Rectal smooth muscle tissue (tissue), 1 donor: ENCODE measurements around the gene PIN4.
A peak's percentile ranks its signal among the peaks of the same experiment; 100 is the strongest.

Experiments used
- H3K27ac ChIP-seq: one replicate; pipeline ENCODE4 v1.7.0; 2013; ENCODE audit warnings: low read depth, low read length, inconsistent platforms
- H3K27me3 ChIP-seq: one replicate; pipeline ENCODE4 v1.7.0; 2013; ENCODE audit warnings: low read length; ENCODE audit not compliant: control insufficient read depth, insufficient read depth
- H3K36me3 ChIP-seq: one replicate; pipeline ENCODE4 v1.7.0; 2013; ENCODE audit warnings: low read length; ENCODE audit not compliant: control insufficient read depth, insufficient read depth
- H3K4me1 ChIP-seq: one replicate; pipeline ENCODE4 v1.7.0; 2013; ENCODE audit warnings: low read length; ENCODE audit not compliant: control insufficient read depth, insufficient read depth
- H3K4me3 ChIP-seq: one replicate; pipeline ENCODE4 v1.7.0; 2013; ENCODE audit warnings: low read length
- H3K9ac ChIP-seq: one replicate; pipeline ENCODE4 v1.7.0; 2013; ENCODE audit warnings: low read length

The PIN4 gene

GRCh38 chrX:72181178-72182125 lies at the start of gene PIN4:
TSS of gene PIN4 (plus strand) at chrX:72181757. CDS start at chrX:72181786, 29 bp downstream.
- Histone ChIP-seq H3K4me3 (peak within 1 kb of the TSS; percentile 82), H3K36me3 (no peaks in the 10 kb centered on the region), H3K27me3 (no peaks in the 10 kb centered on the region), H3K4me1 (peaks cover 12% of the 10 kb centered on the region), H3K9ac (peak within 1 kb of the TSS; percentile 66), H3K27ac (peak within 1 kb of the TSS; percentile 79)

DNA sequence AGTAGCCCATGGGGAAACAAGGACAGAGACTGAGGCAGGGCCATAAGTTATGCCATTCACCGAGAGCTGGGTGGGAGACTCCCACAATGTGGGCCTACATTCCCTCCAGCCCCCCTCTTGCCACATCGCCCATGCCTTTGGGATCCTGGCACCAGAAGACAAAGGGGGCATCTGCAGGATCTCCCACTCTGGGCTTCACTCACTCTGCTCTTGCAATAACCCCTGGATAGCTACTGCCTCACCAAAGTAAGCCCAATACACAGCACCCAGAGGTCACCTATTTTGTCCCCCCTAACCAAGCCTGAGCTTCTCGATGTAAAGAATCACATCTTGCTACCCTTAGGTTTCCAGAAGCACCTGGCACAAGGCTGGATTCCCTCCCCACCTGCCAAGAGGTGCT lies 49.1 kb upstream of the PIN4 start:
- Histone ChIP-seq H3K36me3 (no peaks in the 10 kb centered on the region), H3K9ac (no peak overlapping the region), H3K27me3 (peaks cover 2% of the 10 kb centered on the region), H3K27ac (no peak overlapping the region), H3K4me3 (no peak overlapping the region), H3K4me1 (peaks cover 5% of the 10 kb centered on the region)

DNA sequence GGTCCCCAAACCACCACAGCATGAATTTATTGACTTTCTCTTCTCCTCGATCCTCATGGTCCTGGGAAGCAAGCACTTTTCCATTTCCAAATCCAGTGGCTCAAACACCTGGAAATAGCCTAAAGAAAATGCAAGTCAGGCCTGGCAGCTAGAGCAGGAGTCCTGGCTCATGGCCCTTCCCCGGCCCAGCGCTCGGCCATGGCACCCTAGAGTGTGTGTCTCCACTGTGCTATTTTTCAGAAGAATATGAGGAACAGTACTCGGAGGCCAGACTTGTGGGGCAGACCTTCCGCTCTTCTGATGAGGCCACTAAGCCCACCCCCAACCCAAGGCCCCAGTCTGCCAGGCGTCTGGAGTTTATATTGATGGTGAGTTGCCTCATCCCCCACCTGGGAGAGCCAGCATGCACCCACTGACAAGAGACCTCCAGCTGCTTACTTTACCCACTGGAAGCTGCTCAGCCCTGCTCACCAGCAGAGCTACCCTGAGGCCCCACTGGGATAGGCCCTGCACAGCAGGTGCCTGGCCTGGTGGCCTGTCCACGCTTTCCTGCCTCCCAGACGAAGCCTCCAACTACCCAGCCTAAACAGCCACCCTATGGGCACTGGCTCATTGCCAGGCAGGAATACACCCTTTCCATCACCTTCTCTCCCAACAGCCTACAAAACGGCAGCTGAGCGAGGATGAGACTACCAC lies 47.6 kb upstream of the PIN4 start:
- no peak overlapping the region for H3K27ac ChIP-seq
- peaks cover 5% of the 10 kb centered on the region for H3K4me1 ChIP-seq
- no peak overlapping the region for H3K4me3 ChIP-seq
- H3K9ac ChIP-seq, result no peak overlapping the region
- H3K36me3 ChIP-seq, result peaks cover under 1% of the 10 kb centered on the region
- H3K27me3 ChIP-seq, result peaks cover 2% of the 10 kb centered on the region

DNA sequence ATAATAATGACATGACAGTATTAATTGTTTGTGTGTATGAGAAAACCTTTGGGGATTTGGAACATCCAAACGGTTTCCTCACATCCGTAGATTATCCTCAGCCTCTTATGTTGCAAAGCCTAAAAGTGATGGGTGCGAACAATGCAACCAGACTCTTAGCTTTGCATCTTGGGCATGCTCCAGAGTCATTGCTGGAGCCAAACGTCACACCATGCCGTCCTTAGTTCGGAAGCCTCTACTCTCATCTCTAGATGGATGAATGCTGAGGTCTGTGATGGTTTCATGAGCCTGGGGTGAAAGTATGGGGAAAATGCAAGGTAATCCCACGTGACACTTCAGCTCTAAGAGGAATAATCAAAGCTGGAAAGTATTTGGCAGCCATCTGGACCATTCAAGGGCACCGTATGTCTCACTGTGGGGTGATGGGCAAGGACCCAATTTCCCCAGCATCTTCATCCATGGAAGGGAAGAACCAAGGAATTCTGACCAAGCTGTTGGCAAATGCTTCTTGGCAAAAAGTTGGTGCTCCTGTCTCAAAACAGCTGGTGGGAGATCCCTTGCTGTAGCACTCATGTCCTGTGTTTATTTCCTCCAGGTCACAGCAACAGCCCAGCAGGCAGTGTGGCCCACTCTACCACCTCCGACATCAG lies 43.6 kb upstream of the PIN4 start:
- peaks cover under 1% of the 10 kb centered on the region for H3K27me3 ChIP-seq
- H3K27ac ChIP-seq, result no peak overlapping the region
- H3K4me3 ChIP-seq, result no peak overlapping the region
- H3K9ac ChIP-seq, result no peak overlapping the region
- peaks cover 3% of the 10 kb centered on the region for H3K36me3 ChIP-seq
- H3K4me1 ChIP-seq, result no peaks in the 10 kb centered on the region

DNA sequence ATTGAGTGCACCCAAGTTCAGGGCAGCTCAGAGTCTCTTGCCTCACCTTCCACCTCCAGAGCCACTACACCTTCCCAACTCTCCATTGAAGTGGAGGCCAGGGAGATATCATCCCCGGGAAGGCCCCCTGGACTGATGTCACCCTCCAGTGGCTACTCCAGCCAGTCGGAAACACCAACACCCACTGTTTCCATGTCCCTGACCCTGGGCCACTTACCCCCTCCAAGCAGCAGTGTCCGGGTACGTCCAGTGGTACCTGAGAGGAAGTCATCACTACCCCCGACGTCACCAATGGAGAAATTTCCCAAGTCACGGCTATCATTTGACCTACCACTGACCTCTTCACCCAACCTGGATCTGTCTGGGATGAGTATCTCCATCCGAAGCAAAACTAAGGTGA lies 42.0 kb upstream of the PIN4 start:
- Histone ChIP-seq H3K9ac (no peak overlapping the region), H3K36me3 (peaks cover 3% of the 10 kb centered on the region), H3K27me3 (no peaks in the 10 kb centered on the region)

GRCh38 chrX:72141372-72142004 lies 40.1 kb upstream of the PIN4 start:
- Histone ChIP-seq H3K27ac (no peak overlapping the region), H3K9ac (no peak overlapping the region), H3K4me1 (no peaks in the 10 kb centered on the region), H3K4me3 (no peak overlapping the region), H3K27me3 (no peaks in the 10 kb centered on the region), H3K36me3 (peaks cover 3% of the 10 kb centered on the region)

More for the DNA sequence above, 42.0 kb upstream of the PIN4 start:
- no peaks in the 10 kb centered on the region for H3K4me1 ChIP-seq
- H3K4me3 ChIP-seq, result no peak overlapping the region
- no peak overlapping the region for H3K27ac ChIP-seq

DNA sequence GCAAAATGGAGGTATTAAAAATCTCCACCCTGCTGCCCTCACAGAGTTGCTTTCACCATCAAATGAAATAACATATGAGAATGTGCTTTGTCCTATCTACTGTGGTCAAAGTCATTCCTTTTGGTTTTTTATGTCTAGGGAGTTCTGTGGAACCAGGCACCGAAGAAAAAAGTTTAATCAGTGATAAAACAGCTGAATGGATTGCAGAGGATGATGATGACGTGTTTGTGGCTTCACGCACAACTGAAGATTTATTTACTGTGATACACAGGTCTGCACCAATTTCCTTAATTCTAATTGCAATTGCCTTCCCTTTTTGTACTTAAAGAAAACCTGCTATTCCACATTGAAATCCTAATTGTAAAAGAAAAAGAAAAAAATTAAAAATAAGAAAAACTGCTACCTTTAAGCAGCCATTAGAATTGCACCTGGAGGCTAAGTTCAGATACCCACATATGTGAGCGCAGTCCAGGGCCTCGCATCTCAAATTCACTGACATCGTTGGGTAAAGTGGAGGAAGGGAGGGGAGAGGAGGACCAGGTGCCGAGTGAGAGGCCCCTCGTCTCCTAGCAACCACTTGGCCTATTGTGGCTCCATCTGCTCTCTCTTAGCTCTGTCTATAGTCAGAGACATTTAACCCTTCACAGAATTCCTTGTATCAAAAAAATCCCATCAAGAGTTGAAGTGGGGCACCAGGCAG lies 39.3 kb upstream of the PIN4 start:
- Histone ChIP-seq H3K4me3 (no peak overlapping the region), H3K27ac (no peak overlapping the region), H3K4me1 (no peaks in the 10 kb centered on the region), H3K27me3 (no peaks in the 10 kb centered on the region), H3K9ac (no peak overlapping the region), H3K36me3 (peaks cover 3% of the 10 kb centered on the region)

DNA sequence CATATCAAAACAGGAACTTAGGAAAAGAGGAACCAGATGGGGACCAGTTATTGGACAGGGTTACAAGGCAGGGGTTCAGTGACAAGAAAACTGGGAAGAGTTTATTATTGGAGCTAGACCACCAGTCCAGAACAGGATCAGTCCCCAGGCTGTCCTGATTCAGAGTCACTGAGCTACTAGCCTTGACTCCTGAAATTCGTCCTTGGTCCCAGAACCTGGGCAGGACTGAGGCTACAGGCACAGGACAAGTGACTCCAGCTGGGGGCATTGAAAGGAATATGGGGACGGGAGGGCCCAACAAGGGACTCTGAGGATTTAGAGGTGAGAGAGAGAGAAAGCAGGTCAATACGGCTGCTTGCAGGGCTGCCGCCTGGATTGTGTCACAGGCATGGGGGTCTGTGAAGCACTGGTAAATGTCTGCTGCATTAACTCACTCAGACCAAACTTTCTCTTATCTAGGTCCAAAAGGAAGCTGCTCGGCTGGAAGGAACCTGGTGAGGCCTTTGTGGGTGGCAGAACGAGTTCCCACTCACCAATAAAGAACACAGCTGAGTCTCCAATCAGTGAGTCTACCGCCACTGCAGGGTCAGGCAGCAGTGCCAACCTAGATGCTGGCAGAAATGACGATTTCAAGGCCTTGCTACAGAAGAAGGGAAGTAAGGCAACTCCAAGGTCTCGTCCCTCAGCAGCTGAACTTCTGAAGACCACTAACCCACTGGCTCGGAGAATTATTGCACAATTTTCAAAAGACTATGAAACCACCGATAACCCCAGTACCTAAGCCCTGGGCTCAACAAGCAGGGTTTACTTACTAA lies 38.6 kb upstream of the PIN4 start:
- Histone ChIP-seq H3K27ac (peak overlapping the region; percentile 41), H3K27me3 (no peaks in the 10 kb centered on the region), H3K9ac (no peak overlapping the region), H3K36me3 (peaks cover 3% of the 10 kb centered on the region), H3K4me3 (no peak overlapping the region), H3K4me1 (no peaks in the 10 kb centered on the region)

- H3K4me1 ChIP-seq, result no peaks in the 10 kb centered on the region
- peaks cover 3% of the 10 kb centered on the region for H3K36me3 ChIP-seq
- H3K4me3 ChIP-seq, result no peak overlapping the region
- H3K9ac ChIP-seq, result no peak overlapping the region
- no peak overlapping the region for H3K27ac ChIP-seq
- H3K27me3 ChIP-seq, result no peaks in the 10 kb centered on the region
Observed at GRCh38 chrX:72143609-72143907, 38.0 kb upstream of the PIN4 start.

DNA sequence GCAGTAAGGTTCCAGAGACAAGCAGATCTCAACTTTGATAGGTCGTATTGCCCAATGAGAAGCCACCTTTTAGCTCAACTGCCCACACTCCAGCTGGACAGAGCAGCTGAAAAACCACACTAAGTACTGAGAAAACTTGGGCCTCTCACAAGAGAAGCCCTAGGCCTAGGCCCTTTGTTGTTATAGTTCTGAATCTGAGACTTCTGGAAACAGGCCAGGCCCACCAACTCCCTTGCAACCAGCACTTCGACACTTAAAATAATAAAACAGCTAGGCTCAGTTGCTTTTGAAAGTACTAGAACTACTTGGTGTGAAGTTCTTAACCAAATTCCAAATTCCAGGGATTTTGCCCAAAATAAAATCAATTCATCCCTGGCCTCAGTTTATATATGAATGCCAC lies 36.4 kb upstream of the PIN4 start:
- Histone ChIP-seq H3K27ac (no peak overlapping the region), H3K4me1 (no peaks in the 10 kb centered on the region), H3K27me3 (no peaks in the 10 kb centered on the region), H3K4me3 (no peak overlapping the region), H3K9ac (no peak overlapping the region), H3K36me3 (no peaks in the 10 kb centered on the region)

DNA sequence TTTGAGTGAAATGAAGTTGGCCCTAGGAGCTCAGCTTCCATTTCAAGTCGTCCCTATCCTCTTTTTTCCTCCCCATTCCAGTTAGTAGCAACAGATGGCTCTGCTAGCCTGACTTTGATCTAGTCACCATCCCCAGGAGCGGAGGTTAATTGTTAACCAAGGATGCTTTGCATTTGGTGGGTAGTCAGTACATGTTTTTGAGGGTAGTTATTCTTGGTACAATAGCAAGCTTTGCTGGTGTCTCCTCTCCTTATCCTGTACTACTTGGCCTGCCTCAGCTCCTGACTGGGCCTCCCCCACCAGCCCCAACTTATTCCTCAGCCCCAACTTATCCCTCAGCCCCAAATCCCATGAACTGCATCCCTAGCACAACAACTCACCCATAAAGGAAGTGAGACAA lies 35.0 kb upstream of the PIN4 start:
- Histone ChIP-seq H3K36me3 (no peaks in the 10 kb centered on the region), H3K4me1 (no peaks in the 10 kb centered on the region), H3K9ac (no peak overlapping the region), H3K27me3 (no peaks in the 10 kb centered on the region), H3K4me3 (no peak overlapping the region), H3K27ac (no peak overlapping the region)
